Activated CD4-positive, CD25-positive, alpha-beta regulatory T cell treated with anti-CD3 and anti-CD28 coated beads, Interleukin-2, amount 50 U/mL, for 72 hours (primary cell): ENCODE data around the gene EDIL3.
"Not testable (repeated sequence)": the region's sequence is repeated elsewhere in the genome, so short reads cannot be mapped to it uniquely, and the experiment has no call there.

Experiments used
- DNase-seq: peaks from one replicate; pipeline ENCODE4 v3.0.0; 2021

Gene EDIL3

DNA sequence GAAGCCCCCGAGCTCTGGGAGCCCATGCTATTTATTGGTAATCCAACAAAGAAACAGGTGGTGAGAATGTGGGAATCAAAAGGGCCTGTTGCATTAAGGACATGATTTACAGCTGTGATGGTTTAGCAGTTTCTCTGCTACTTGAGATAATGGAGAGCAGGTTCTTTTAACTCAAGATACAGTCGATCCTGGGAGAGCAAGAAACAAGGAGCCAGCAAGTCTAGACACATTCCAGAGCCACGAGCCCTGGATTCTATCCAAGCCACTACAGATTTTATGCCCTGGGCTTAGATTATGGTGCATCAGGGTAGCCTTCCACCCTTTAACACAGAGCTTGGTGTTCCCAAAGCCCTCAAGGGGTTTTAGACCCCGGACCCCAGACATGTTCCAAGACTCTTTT, 87.0 kb downstream of the EDIL3 start:
- not testable (repeated sequence) for DNase-seq

DNA sequence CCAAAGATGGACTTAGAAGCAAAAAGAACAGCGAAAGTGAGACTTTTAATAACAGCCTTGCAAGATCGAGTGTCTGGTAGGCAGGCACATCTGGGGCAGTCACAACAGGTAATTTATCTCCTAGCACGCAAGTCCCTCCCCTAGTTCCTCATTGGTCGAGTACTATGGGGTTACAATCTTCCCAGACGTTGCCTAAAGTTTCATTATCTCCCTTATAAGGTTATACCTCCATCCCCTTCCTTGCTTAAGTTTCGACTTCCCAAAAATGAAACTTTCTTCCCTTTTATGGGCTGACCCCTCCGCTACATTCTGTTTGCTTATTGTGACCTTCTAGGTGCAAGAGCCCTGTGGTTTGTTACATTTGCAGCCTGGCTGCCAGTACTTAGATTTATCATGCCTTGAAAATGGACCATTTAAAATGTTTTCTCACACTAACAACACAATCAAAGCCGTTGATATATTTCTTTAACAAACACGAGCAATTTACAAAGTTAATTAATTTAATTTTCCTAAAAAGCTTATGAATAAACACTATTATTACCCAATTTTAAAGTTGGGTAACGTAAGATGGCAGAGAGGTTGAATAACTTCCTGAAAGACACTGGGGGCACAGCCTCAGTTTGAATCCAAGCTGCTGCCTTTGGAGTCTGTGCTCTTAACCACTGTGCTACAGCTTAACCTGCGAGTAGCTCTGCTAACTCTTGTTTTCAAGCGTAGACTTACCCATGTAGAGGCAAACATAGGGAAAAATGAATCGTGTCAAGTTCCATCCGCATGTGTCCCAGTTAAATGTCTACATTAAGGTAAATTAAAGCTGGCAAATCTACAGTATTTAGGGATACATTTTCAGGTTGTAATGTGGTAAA, 91.7 kb downstream of the EDIL3 start:
- DNase-seq, result no peak

DNA sequence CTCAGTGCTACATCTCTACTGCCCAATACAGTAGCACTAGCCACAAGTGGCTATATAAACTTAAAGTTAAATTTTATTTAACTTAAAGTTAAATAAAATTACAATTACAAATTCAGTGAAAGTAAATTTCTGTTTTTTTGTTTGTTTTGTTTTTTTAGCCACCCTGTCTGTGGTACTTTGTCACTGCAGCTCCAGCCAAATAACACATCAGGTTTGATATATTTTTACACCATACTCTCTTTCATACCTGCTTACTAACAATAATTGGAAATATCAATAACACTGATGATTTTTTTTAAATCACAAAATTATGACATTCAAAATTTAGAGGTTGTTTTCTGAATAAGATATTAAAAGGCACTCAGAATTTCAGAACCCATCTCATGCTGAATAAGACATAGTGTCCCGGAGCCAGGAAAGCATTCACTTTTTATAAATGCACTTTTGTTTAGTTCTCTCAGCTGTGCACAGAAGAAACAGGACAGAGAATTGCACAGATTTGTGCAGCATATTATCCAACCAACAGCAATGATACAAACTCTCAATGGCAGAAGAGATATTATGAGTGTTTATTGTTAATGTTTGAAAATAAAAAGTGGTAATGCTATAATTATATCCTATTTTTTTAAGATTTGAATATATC, 92.6 kb downstream of the EDIL3 start:
- DNase-seq, result no peak

DNA sequence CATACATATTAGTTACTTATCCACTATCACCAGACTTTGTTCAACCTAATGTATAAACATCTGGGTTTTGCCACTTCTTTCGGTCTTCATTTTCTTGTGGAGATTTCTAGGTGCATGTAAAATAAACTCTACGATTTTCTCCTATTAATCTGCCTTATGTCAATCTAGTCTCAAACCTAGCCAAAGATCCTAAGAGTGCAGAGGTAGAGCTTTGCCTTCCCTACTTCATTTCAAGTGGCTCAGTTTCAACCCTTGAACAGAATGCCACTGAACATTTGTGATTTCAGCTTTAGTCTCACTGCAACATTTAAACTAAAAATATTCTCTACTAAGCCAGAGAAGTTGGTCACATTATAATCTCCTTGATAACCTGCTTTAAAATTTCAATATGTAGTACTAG, 94.0 kb downstream of the EDIL3 start:
- DNase-seq, result no peak

DNA sequence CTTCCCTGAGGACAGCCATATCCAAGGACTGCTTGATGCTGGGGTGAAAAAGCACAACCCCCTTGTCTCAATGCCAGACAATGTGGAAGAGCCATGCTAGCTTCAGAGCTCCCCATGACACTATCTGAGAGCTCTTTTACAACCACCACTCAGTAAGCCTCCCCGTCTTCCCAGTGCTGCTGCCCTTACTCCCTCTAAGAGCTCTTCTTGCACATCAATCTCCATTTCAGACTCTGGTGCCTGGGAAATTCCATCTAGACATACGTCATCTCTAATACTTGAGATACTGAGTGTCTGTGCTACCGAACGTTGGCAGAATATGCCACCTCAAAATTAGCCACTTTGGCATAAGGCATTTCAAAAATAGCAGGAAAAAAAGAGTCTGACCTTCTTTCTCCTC, 94.5 kb downstream of the EDIL3 start:
- no peak for DNase-seq

DNA sequence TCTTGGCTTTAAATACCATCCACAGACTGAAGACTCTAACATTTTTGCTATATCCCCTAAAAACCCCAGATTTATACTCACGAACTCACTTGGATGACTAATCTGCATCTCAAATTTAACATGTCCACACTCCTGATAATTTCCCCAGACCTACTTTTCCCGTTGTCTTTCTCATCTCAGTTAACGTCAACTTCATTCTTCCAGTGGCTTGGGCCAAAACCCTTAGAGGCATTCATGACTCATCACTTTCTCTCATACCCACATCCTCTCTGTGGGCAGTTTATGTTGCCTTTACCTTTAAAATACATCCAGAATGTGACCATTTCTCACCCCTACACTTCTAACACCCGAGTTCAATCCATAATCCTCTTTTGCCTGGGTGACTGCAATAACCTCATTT, 96.7 kb downstream of the EDIL3 start:
- no peak for DNase-seq

DNA sequence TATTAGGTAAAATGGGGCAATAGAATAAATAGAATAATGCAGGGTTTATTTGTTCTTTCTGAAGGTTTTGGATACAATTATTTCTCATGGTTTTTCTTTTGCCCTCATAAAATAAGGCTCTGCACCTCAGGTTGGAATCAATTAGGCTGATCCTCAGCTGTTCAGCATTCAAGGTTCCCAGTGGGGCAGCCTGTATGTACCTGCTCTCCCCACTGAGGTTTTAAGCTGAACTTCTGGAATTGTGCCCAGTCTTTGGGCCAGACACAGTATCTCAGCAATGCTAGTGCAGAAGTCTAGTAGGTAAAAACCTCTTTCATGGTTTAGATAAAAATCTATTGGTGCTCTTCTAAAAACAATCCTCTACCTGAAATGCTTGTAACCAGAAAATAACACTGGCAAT, 98.0 kb downstream of the EDIL3 start:
- DNase-seq, result no peak

DNA sequence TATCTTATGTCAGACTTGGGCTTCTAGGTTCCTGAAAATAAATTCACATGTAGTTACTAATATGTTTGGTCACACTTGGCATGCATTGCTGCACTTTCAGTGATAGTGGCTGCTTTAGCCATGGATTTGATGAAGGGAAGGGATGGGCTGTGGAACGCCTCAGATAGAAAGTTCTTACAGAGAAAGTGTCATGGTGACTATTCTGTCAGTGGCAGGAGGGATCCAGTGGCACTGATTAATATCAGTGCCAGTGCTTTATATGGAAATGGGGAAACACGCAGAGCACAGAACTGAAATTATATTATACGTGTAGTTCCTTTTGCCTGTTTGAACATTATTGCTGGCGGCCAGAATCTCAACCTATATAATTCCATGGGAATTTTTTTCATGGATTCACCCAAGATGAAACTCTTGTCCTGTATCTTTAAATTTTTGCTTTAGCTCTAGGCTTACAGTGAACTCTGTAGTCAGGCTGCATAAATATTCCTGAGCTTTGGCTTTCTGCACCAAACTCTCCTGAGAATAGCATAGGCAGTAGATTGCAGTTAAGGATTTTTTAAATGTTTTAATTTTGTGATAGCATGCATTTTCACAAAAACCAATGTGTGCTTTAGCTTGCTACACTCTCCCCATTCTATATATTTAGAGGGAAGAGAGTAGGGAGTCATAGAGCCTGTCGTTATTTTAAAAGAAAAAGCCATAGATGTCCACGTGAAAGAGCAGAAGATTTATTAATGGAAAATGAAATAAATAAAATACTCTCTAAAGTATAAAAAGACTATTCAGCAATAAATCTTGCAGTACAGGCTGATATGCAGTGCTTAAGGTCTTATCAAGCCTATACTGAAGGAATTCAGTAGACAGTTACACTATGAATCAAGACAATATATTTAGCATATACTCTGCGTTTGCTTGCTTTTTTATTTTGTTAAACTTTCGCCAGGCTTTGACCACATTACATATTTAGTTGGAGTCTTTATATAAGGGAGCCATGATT, 98.7 kb downstream of the EDIL3 start:
- no peak for DNase-seq

DNA sequence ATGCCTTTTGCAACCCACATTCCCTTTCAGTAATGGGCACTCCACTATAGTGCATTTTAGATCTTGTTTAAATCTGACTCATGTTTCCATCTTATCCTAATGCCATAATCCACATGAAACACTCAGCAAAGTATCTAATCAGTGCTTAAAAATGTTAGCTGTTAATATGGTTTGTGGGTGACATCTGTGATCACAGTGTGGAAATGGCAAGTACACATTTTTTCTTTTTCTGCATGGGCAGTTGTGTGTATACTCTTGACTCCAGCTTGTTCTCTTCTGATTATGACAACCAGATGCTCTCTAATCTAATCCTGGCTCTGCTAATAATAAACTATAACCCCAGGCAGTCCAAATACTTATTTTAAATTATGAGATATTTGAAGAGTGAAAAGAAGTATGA, 103.3 kb downstream of the EDIL3 start:
- DNase-seq, result no peak

DNA sequence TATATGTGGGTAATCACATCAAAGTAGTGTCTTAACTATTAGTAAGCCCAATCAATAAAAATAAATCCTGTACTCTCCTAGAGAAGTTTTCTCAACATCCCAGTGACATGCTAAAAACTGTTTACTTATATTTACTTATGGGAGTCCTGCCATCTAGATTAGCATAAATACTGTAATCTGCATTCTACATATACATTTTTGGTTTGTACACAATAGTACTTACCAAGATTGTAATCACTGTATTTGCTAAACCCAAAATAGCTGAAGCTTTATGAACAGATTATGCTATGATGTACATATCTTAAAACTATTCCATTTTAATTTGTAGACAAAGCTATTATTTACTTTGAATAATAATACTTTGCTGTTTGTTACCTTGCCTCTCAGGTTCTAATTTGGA, 105.4 kb downstream of the EDIL3 start:
- DNase-seq, result no peak

DNA sequence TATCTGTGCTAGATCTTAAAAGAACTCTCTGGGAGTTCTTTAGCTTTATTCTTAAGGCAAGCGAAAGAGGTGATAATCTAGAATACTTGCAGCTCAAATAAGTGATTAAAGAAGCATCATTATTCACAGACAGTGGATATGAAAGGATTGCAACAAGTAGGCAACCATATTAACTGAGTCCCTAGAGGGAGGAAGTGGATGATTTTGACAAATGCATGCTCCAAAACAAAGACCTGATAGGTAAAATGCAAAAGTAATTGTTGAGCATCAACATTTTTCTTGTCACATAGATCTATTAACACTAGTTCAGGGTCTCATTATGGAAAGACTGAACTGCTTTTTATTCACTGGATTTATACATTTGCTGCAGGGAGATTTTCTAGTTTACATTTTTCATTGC, 109.1 kb downstream of the EDIL3 start:
- DNase-seq, result no peak

DNA sequence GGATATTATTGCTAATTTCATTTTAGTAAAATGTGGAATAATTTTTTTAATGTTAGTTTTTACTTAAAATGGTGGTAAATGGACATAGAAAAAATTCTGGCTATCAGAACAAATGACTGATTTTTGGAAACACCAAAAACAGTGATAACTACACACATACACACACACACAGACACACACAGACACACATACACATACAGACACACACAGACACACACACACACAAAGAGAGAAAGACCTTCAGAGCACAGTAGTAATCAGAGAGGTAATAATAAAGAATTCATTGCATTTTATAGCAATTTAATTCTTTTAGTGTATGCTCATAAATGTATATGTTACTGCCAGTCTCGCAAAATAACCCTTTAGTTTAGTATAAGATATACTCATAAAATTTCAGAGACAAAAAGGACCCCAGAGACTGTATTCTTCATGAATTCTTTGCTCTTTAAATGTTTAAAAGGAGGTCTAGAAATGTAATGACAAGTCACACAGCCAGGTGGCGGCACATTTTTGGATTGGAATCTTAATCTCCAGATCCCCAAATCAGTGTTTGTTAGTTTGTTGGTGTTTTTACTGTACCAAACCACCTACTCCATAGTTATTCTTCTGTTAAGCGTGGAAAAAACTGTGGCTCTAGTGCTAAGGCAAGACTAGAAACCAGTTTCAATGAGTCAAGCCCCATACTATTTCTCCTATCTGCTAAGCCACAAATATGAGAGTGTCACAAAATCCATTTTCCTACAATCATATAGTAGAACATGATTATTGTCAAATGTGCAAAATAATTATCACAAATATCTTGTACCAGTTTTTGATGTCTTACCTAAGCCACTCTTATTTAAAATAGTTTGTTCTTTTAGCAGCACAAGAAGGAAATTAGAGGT, 109.9 kb downstream of the EDIL3 start:
- DNase-seq, result no peak

DNA sequence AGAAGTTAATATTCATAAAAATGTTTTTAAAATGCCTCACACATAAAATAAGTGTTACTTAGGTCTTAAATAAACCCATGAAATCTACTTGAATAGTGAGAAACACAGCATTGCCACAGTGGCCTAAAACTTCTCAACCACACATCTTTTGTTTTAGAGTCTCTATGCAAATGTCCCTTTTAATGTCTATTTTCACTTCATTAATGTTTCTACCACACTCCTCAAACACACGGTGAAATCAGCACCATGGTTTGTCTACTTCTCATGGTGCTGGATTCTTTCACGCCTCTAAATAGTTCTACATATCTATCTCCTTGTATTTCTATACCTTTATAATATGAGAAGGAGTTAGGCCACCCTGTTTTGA, 111.2 kb downstream of the EDIL3 start:
- no peak for DNase-seq

DNA sequence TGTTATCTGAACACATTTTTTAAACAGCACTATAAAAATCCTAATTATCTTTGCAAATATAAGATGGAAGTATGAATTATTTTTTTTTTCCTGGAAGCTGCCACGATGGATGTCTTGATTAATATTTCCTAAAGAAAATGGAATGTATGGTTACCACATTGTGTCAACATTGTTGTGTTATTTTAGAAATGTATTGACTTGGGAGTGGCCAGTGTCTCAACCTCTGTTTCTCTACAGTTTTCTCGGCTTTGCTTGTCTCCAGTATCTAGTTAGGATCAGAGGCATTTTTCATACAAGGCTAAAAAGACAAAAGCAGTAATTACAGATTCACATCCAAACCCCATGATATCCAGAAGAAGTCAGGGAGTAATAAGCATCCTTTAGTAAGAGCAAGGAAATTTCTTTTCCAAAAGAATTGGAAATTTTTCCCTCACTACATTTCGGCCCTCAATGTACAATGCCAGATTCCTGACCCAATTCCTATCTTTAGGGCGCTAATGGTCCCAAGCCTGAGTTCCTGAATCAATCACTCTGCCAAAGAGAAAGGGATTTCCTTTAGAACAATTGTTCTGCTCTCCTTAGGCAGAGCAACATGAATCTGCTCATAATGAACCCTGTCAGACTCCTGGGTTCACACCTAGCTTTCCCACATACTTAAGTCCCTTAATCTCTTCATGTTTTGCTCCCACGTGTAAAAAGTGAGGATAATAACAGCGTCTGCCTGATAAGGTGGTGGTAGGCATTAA, 111.7 kb downstream of the EDIL3 start:
- no peak for DNase-seq

DNA sequence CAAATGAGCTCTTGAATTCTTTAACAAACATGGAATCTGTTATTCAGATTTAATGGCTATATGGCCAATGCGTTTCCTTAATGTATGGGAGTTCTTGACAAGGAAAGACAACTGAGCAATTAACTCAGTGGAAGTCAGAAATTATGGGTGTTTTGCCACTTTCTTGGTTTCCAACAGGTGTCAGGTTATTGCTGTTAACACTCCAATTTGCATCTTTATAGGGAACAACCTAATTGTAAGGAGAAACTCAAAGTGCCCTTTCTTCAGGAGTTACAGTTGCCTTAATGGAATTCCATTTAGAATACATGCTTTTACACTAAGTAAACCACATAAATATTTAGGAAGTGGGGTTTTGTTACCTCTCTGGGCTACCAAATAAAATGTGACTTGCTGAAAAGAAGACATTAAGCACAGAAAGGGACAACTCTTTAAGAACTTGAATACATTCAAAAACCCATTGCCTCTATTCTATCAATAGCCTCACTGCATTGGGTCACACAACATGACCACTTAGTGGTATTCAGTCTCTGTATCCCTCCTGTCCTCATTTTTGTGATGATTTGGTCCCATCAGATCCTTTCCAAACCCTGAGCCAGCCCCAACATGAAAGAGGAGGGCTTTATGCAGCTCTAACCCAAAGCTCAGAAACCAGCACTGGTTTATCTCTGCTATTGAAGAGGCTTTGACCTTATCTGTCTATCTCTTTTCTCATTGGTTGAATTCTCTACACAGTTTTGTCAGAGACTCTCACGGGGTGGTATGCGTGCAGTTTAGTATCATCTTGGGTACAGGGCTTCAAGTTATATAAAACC, 118.7 kb downstream of the EDIL3 start:
- no peak for DNase-seq

DNA sequence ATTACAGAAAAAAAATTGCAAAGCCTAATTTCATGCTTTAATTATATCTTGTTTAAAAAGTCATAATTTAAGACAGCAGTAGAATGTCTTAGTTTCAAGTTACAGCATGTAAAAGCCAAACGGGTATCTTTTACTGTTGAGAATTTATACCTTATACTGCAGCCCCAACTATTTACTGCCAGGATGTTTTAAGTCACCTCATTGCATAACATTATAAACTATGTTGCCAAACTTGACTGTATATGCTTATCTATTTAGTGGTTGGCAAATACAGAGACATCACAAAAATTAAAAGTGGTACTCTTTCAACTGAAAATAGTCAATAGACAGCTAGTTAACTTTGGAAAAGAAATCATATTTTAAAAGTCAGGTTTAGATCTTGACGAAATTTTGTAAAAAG, 119.5 kb downstream of the EDIL3 start:
- no peak for DNase-seq

DNA sequence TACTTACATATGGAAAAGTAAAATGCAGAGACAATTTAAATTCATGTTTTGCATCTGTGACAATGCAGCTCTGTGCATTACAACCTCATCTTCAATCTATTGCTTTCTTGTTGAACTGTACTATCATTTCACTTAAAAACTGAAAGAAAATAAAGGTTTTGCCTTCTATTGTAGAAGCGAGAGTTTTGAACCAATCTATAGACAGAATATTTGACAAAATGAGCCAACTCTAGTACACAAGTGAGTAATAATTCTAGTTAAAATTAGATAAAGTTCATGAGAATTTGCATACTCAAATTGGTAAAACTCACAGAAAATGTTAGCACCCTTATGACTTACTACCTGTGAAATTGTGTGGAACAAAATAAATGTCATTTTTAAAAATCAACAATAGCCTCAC, 123.7 kb downstream of the EDIL3 start:
- DNase-seq, result no peak

DNA sequence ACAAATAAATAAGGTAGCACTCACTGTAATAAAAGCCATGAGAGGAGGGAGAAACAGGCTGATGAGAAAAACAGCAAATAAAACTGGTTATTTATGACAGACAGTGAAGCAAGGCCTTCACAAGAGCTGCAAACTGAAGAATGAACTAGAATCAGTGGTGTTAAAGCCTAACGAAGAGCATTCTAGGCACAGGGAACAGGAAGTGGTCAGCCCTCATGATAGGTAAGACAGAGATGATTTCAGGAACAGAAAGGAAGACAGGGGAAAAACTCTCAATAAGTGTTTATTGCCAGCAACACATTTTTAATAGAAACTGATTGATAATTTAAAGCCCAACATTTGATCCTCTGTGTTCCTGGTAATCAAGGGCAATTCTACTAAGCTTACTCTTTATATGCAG, 124.5 kb downstream of the EDIL3 start:
- no peak for DNase-seq

DNA sequence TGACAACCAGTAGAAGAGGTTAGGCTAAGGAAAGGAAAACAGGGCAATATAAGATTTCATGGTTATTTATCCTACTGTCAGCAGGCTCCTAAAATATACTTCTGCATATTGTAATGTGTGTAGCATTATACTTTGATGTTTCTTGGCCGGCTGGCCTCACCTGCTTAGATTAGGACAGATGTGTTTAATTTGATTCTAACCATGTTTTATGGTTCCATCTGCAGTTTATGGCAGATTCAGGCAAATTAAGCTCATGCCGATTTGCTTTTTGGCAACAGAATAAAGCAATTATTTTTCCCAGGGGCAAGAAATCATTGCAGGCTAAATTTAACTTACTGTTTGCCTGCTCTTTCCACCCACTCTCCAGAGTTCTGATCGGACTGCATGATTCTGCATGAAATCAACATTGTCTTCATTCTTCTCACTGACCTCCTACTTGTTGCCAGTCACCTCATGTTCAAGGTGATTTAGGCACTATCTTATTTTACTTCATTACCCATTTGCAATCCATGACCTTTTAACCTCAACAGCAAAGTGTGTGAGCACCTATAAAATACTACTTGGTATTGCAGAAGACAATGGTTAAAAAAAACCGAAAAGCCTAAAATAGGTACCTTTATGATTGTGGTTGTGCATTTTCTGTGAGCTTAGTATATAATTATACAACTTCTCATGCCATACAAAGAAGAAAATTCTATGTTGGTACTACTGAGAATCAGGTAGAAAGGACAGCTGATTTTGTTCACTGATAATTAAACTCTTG, 125.2 kb downstream of the EDIL3 start:
- DNase-seq, result no peak

DNA sequence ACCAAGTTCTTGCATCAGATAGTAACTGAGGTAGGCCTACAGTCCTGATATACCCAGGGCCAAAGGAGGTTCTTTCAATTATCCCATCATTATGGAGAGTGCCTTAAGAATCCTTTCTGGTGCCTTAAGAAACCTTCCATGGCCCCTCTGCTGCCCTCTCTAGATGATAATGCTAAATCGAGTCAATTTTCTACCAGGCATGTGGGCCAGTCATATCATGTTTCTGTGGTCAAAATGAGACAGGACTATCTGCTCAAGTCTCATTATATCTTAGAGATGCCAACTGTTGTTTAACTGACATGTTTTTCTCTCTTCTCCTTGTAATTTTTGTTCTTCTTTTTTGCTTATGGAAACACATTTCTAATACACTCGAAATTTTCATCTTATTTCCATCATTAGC, 127.6 kb downstream of the EDIL3 start:
- no peak for DNase-seq
